HG03108 (cell line): Measurements from ENCODE around the gene CDH13.

Experiments
- ATAC-seq: cut with Tn5 transposase; IDR thresholded peaks from one replicate; pipeline ENCODE4 v1.9.1; 2021; ENCODE audit warnings: moderate library complexity; ENCODE audit not compliant: unreplicated experiment

Gene CDH13

DNA sequence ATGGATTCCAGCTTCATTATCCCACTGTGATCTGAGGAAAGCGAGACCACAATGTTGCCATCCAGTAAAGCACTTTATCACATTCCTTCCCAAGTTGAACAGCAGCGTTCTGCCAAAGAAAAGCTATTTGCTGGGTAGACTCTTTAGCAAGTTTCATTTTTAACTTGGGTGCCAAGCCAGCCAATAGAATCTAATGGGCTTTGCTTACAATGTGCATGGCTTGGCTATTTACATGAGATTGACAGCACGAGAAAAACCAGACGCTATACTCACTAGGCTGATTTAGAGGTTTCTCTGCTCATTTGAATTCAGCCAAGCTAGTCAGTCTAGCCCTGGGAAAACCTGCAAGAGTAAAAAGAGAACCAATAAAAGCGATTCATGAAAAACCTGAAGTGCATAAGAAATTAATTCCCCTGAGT, 108.9 kb downstream of the CDH13 start:
- ATAC-seq: no peak

DNA sequence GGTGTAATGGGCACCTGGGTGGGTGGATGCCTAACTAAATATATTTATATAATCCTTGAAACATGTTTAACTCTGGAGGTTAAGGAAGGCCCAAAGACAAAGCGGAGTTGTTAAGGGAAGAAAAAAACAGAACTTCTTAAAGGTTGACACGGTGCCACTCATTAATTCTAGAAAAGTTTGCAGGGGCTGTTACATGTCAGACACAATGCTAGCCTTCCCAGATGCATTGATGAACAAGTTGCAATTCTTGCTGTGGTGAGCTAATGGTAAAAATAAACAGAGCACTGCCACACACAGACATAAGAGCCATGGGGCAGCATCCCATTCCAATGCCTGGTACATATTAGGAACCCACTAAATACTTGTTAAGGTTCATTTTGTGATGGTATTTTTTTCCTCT, 109.5 kb downstream of the CDH13 start:
- ATAC-seq: no peak

DNA sequence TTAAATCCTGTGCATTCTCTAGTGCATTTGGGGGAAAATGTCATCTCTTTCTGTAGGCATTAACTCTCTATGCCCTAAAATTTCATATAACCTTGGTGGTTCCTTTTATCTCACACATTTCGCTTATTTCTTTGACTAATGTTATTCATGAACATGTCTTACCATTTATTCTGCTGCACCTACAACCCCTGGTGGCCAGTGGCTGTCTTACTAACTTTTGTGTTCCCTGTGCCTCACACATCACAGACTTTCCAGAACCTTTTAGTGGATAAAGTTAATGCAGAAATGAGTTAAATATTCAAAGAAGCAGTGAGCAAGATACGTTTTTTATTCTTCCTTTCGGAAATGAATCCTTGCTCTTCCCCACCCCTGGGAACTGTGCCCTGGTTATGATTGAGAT, 111.9 kb downstream of the CDH13 start:
- ATAC-seq: no peak

DNA sequence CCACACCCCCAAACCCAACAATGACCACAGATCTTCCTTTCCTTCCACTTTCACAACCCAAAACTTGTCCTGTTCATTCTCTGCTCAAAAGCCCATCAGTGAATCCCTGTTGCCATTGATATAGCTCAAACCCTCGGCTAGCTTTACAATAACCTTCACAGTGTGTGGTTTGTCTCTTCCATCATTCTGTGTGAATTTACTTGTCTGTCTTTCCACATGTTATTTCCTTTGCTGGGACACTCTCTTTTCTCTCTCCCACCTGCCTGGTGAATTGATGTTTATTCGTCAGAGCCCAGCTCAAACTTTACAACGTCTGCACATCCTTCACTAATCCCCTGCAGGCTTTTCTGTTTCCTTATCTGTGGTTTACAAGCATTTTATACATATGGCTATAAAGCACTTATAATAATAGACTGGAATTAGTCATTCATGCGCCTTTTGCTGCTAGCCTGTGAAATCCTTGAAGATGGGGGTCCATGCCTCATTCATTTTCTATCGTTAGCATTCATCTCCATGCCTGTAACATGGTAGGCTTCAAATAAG, 114.4 kb downstream of the CDH13 start:
- no peak for ATAC-seq

DNA sequence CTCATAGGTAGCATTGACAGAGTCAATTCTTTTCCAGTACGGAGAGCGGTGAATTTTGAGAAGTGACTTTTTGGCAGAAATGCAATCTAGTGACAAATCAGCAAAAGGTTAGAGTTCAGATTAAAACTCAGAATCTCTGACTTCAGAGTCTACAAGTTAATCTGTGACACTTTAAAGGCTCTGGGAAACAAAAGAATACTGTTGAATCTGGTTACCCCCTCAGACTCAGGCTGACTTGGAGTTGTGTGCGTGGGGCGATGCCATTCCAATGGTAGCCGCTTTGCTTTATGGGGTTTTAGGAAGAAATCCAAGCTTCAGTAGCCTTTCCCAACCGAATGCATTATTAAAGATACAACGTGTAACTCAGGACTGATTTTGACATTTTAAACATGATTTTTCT, 118.2 kb downstream of the CDH13 start:
- no peak for ATAC-seq

DNA sequence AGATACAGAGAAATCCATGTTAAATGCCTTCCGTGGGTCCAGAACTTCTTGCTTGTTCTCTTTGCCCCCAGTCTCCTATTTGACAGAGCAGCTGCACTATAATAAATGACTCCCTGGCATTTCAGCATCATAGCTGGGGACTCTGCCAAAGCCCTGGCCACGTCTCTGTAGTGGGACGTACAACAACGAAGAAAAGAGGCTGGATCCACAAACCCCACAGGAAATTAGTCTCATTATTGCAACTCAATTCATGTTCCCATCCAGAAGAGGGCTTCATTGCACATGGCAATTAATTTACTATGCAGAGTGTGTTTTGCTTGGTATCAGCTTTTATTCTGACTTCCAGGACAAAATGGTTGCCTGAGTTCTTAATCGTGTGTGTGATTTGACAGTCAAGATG, 121.3 kb downstream of the CDH13 start:
- no peak for ATAC-seq

DNA sequence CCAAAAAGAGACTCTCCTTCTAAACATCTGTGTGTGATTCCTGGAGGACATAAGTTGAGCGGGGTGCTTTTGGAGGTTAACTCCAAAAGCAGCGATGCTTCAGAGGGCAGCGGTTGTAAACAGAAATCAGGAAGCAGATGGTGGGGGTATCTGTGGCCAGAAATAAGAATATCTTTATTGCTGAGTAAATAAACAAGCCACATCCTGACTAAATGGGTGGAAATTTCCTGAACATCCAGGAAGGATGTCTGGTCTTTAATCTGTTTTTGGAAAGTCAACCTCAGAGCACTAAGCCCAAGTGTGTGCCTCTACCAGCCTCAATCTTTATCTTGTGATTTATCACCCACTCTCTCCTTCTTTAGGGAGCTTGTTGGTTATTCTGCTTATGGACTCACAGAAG, 123.3 kb downstream of the CDH13 start:
- ATAC-seq: no peak

DNA sequence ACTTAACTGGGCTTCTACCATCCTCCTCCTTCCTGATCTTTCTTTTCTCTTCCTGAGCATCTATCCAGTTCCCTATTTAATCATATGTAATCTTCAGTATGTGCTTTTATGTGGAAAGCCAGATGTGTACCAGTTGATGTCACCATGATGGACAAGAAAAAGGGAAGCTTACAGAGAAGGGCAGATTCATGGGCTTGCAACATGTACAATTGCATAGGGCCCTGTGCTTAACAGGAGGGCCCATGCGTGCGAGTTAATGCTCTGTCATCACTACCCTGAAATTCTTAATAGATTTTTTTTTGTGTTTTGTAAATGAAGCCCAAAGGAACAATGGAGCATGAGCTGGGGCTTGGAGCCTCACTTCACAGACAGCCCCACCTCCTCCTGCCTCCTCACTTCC, 124.3 kb downstream of the CDH13 start:
- no peak for ATAC-seq

DNA sequence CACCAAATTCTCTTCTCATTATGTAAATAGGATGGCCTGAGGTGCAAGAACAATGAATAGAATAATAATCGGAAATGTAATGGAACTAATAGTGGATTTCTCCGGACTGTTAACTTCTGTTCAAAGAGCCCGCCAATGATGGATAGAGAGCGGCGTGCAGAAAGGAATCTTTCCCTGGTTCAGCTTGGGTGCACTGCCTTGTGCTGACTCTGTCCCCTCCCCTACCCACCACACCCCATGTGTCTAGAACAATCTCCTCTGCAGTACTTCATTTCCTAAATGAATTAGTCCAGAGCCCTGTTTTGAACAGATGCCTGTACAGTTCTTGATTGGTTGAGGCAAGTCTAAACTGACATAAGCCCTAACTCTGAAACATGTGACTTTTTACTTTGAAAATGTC, 125.4 kb downstream of the CDH13 start:
- ATAC-seq: no peak

DNA sequence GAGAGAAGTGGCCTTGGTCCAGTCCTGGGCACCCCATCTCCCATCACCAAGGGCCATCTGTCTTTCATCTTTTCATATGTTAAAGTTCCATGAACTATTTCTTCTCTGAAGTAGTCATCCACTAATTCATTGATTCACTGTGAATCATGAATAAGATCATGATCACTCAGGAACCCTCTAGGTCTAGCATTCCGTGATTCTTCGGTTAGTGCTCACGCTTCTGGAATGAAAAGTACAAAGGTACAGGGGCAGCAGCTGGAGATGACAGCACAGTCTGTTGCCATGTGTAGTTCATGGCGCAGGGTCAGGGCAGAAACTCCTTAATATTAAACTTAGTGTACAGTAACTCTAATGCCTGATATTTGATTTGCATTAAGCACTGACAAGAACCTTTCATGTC, 127.1 kb downstream of the CDH13 start:
- no peak for ATAC-seq

DNA sequence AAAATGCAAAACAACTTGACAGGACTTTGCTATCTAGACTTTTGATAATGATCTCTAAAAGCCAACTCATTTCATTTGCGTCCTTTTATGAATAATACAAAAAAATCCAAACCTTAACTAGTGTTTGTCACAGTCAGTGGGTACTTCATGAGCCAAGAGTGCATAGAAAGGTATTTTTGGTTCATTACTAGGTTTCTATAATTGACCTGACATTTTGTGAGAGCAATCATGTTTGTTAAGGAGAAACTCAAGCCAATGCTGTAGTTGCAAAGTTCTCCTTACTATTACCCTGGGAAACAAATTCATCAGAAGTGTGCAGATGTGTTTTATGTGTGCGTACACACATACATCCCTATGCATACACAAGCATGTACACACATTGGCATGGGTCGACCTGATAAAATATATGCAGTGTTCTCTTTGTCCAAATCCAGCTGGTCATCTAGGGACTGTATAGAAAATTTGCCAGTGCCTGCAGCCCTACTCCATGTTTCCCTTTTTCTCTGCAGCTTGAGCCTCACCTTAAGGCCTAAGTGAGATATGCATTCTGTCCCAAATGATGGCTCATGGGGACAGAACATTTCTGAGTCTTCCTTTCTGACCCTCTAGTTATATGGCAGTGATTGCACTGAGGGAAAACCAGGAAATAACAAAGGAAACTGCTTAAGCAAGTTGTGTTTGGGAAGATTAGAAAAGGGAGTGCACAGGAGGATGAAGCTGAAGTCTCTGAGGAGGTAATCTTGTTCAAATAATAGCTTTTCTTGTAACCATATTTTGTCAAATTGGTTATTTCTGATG, 128.1 kb downstream of the CDH13 start:
- ATAC-seq: no peak

DNA sequence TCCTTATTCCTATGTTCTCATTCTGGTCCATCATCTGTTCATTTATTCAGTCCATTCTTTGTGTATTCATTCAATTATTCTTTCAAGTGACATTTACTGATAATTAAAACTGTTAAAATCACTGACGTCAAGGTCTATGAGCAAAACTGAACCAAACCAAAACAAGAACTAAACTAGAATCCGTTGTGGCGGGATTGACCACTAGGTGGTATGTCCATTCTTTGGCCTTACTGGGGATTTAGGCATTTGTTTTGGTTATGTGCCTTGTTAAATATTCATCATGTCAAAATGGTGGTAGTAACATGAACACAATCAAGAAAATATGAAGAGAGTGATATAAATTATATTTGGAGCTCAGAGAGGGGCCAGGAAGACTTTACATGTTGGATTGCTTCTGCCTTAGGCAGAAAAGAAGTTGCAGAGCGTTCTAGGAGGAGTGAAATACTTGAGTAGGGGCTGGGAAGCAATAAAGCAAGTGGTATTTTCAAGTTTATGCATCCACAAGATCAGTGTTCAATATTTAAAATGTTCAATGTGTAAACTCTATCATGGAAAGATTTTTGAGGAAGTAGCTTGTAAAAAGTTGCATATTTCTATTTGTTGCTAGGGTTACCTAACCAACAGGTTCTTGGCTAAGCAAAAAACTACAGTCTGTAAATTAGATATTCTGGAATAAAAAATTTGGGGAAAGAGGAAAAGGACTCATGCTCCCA, 129.0 kb downstream of the CDH13 start:
- ATAC-seq: no peak

DNA sequence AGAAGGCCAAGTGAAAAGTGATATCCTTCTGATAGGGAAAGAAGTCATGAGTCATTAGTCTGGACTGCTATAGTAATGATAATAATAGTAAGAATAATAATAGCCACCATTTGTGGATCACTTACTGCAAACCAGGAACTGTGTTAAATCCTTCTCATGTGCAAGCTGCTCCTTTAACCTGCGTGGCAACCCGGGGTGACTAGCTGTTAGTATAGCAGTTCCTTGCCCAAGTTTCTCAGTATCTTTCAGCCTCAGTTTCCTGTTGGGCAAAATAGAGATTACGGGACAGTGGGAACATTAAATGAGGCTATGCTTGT, 129.5 kb downstream of the CDH13 start:
- no peak for ATAC-seq

DNA sequence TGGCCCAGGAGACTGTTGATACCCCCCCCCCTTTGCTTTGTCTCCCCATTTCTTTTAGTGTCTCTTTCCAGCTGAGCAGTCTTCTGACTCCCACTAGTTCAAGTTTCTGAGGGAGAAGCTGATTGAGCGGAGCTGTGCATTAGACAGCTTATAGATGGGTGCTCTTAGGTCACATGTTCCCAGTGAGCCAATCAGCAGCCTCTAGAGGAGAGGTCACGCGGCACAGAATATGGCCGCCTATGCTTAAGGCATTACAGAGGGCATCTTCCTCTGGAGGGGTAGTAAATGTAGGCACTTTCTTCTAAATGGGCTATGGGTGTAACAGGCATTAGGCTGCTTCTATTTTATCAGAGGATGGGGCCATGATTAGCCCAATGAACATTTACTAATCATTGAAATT, 131.6 kb downstream of the CDH13 start:
- no peak for ATAC-seq

DNA sequence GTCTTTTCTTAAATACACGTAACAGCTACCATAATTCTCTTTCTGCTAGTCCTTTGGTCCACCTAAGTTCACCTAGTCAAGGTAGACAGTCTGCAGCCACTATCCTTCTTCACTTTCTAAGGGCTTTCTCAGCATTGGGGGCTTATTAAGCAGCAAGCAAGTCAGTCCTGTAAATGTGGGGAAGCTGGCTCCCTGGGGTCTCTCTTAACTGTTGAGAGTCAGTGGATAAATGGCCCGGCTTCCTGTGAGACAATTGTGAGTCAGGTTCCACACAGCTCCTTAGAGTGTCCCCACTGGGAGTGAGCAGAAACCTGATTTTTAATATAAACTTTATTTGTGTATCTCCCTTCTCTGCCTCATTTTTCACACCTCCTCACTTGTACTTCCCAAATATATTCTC, 132.1 kb downstream of the CDH13 start:
- no peak for ATAC-seq

DNA sequence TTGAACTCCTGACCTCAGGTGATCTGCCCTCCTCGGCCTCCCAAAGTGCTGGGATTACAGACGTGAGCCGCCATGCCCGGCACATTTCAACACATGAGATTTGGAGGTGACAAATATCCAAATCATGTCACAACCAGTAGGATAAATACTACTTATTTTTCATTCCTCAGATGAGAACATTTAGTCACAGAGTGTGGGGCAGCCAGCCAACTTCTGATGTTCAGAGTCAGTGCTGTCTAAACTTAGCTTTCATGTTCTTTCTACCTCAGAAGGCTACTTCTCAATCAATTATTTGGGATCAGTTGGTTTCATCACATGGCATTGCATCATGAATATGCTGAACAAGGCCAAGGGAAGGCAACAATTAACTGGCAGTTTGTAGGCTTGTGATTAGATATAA, 134.5 kb downstream of the CDH13 start:
- no peak for ATAC-seq

DNA sequence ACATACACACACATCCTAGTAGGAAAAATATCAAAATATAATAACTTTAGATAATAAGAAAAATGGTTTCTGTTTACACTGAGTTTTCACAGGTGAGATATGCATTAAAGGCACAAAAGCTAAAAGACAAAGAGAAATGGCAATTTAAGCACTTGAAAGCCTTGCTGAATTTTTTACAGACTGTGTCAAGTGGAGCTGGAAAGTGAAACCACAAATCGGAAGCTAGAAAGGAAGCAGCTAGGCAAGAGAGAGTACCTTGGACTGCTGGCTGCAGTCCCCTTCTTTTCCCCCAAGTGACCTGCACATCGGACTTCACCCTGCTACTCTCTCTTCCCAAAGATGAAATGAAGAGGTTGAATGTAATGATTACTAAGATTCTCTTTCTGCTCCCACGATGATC, 135.1 kb downstream of the CDH13 start:
- no peak for ATAC-seq

DNA sequence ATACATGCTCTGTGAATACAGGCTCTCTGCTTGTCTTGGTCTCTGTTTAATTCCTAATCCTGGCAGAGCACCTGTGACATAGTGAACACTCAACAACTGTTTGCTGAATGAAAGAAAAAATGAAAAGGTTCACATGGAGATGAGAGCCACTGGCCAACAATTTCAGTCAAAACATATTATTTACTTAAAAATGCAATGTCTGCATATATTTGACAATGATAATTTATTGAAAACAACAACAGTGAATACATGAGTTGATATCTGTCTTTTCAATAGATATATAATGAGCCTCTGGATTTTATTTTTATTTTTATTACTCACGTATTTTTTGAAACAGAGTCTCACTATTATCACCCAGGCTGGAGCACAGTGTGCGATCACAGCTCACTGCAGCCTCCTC, 136.6 kb downstream of the CDH13 start:
- no peak for ATAC-seq

DNA sequence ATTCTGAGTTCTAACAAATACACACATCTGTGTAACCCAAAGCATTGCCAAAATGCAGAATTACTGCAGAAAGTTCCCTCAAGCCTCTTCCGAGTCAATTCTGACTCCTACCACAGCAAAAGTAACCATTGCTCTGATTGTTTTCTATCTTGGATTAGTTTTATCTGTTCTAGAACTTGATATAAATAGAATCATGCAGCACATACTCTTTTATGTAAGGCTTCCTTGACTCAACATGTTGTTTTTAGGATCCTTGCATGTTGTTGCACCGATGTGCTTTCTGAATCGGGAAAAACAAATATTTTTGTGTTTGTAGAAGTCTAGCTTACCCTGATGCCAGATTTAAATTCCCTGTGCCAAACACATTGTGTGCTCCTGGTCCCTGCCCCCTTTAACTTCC, 140.4 kb downstream of the CDH13 start:
- ATAC-seq: no peak

DNA sequence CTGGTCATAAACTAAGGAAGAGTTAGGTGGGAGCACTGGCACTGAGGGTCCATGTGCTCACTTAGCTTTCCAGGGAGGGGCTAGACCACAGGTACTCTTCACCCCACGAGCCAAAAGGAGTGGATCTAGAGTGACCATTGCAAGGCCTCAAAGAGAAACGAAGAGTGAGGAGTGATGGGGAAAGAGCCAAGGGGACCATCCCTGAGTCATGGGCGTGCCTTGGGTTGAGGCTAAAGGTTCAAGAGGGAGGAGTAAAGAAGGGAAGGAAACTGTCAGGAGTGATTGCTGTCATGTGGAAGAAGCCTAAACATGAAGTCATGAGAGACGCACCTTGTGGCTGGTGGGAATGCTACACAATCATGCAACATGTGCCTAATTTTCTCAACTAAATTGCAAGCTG, 141.0 kb downstream of the CDH13 start:
- ATAC-seq: no peak

DNA sequence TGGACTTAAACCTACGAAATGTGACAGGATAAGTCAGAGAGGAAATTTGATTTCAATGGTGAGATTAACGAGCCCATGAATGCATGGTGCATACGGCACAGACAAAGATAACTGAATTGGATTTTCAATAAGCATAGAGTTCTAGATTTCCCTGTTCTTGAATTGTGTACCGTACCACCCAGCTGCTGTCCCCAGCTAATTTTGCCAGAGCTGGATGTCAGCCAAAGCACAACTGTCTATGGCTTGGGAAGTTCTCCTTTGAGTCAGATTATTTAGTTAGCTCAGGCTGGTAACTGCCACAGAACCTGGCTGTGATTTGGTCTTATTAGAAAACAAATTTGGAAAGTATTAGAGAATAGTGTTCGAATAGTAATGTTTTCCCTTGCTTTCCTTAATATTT, 143.1 kb downstream of the CDH13 start:
- no peak for ATAC-seq

DNA sequence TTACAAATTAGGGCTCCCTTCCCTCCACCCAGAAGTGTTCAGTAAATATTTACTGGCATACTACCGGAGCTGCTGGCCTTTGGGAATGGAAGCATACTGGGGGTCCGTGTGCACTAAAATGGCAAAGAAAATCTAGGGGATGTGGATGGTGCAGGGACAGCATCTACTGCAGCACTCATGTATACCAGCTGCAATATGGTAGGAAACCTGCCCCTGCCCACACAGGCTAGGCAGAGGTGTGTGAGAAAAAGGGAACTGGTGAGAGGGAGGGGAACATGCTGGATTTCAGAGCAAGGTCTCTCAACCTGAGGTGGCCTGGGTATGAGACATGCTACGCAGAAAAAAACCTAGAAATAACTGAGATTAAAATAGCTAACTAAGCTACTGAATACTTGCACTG, 145.4 kb downstream of the CDH13 start:
- no peak for ATAC-seq

DNA sequence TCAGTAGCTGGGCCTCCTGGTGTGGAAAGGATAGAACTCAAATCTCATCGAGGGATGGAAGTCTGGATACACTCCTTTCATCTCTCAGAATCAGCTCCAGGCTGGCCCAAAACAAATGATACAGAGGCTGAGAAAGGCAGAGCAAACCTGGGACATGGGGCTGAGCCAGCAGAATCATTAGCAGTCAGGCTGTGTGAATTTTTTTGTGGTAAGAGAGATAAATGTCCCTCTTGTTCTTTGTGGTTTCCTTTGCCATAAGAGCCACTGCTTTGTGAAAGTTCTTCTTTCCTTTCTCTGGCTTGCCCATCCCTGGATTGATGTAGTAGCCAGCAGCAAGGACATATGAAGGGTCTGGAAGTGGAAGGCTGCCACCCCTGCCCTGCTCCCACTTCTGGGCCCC, 146.2 kb downstream of the CDH13 start:
- no peak for ATAC-seq
